Stimulated activated CD8-positive, alpha-beta memory T cell treated with anti-CD3 and anti-CD28 coated beads, Interleukin-4, amount 100 ng/mL, for 48 hours (primary cell): ENCODE data around the gene DPM1.

Experiments used
- DNase-seq: peaks from one replicate; pipeline ENCODE4 v3.0.0-alpha.2; 2020

The DPM1 gene

GRCh38 chr20:50929299-50930138 is 28.8 kb downstream of the DPM1 start:
- DNase-seq = peak; percentile 95

DNA sequence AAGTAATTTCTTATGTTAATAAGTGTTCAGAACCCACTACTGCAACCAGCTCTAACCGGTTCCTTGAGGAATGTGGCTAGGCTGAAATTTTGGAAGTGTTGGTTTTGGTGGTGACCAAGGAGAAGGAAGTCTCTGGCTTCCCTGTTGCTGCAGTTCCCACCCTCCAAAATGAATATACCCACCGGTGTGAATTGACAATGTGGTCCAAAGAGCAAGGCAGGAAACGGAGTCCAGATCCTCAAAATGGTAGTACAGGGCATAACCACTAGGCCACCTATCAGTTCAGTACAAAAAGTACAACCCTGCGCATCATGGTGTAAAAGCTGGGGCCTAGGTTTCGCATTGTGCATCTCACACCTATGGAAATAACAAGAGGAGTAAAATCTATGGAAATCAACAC is 29.9 kb downstream of the DPM1 start:
- no peak for DNase-seq

GRCh38 chr20:50926530-50926929 is 31.8 kb downstream of the DPM1 start:
- DNase-seq = no peak

DNA sequence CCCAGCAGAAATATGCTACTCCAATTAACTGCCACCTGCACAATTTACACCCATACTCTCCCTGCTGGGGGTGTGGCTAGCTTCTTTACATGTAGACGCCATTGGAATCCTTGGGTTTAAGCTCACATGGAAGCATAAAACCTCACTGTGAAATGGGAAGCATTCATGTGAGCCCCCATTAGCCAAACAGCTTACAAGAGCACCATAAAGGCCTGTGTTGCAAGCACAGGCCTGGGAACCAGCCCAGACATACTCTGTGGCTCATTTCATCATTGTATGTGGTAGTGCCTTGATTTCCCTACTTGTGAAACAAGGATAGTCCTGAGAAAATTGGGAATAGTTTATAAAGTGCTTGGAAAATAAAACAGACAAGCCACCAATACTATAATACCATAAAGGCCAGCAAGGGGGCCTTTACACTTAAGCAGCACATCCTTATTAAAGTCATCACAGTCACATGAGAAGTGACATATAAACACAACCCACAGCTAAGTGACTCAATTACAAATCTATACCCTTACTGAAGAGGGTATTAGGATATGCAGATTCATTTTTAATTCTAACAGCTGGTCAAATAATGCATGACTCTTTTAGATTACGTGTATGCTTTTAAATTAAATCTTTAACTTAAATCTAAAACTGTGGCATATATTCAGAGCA is 33.9 kb downstream of the DPM1 start:
- DNase-seq = no peak

GRCh38 chr20:50921803-50922501 is 36.4 kb downstream of the DPM1 start:
- no peak for DNase-seq

DNA sequence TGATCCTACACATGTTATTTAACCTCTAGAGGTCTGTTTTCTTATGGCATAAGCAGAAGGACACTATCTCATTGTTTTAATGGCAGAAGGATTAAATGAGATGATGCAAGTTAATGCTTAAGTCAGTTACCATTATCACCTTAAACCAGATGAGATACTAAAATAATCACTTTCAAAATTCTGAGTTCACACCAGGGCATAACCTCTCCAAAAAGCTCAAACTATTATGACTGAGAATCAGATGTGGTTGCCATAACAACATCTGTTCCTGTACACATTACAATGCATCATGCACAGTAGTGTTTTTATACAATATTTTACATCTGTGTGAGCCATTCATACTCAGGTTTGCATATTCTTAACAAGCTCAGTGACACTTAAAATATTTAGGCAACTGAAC is 37.3 kb downstream of the DPM1 start:
- DNase-seq = no peak

GRCh38 chr20:50919567-50919966 is 38.8 kb downstream of the DPM1 start:
- no peak for DNase-seq

- no peak for DNase-seq
Measured at GRCh38 chr20:50918403-50918802, 39.9 kb downstream of the DPM1 start.

- no peak for DNase-seq
Measured at GRCh38 chr20:50916934-50917333, 41.4 kb downstream of the DPM1 start.

- no peak for DNase-seq
Measured at GRCh38 chr20:50916257-50916656, 42.1 kb downstream of the DPM1 start.

DNA sequence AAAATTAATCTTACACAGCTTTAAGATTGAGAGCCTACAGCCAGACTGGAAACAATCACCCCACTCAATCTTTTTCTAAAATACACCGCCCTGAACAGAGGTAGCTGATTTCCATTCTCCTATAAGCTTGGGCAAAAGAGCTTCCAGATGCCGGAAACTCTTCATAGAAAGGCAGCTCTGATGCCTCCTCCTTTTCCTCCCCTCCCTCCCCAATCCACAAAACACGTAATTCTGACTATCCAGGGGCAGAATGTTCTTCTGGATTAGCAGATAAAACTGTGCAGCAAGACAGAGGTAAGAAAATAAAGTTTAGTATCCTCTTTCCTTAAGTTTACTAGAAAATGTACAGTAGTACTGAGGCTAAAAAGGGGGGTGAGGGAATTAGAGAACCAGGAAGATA is 42.9 kb downstream of the DPM1 start:
- DNase-seq = no peak

DNA sequence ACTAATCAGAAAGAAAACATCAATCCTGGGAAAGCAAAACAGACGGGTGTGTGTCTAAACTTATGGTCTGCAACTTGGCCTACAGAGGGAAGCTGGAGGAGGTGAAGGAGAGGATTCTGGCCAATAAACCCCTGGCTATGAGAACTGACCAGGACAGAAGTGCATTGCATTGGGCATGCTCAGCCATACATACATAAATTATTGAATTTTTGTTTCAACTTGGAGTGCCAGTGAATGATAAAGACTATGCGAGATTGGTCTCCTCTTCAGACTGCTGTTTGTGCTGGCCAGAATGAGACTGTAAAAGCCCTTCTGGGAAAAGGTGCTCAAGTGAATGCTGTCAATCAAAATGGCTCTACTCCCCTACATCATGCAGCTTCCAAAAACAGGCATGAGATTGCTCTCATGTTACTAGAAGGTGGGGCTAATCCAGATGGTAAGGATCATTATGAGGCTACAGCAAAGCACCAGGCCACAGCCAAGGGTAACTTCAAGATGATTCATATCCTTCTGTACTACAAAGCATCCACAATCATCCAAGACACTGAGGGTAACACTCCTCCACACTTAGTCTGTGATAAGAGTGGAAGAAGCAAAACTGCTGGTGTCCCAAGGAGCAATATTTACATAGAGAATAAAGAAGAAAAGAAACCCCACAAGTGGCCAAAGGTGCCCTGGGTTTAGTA is 44.5 kb downstream of the DPM1 start:
- no peak for DNase-seq

DNA sequence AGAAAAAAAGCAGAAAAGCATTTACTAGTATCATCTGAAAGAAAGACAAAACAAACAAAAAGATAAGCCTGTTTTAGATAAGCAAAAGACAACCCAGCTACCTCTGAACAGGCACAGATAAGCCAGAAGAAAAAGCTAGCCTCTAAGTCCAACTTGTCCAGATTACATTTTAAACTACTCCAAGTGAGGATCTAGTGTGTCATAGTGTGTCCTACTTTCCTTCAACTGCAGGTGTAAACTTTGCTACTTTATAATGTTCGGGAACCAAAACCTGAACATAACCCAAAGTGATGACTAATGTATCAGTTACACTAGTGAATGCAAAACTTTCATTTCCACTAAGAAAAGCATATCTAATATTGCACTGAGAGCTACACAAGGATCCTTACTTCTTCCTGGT is 46.6 kb downstream of the DPM1 start:
- DNase-seq = no peak

DNA sequence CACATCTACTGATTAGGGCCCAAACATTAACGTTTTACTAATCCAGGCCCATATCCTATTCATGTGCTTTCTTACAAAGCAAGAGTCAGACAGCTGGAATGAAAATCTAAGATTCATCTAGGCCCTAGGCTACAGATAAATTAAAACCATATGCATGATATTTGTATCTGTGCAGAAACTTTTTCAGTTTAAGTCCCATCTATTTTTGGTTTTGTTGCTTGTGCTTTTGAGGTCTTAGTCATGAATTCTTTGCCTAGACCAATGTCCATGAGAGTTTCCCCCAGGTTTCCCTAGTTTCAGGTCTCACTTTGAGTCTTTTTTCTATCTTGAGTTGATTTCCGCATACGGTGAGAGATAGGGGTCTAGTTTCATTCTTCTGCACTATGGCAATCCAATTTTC is 47.3 kb downstream of the DPM1 start:
- DNase-seq = no peak

DNA sequence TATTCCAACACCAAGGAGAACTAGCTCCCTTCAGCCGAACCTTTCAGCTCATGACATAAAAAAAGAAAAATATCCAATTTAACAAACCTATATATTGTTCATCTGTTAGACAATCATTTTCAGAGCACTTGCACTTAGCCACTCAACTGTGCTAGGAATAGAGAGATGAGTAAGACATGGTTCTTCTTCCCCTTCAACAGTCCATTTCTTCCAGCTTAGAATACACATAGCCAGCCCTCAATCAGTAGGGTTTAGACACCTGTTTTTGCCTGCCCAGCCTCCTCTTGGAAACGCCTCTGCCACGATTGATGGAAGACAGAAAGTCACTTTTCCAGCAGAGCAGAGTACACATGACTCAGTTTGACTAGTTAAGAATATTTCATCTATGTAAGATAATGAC is 48.9 kb downstream of the DPM1 start:
- DNase-seq = no peak

GRCh38 chr20:50904067-50904570 is 54.2 kb downstream of the DPM1 start:
- no peak for DNase-seq

GRCh38 chr20:50903353-50904051 is 54.8 kb downstream of the DPM1 start:
- no peak for DNase-seq

- no peak for DNase-seq
Measured at GRCh38 chr20:50901301-50901700, 57.0 kb downstream of the DPM1 start.

GRCh38 chr20:50900261-50900660 is 58.1 kb downstream of the DPM1 start:
- no peak for DNase-seq

DNA sequence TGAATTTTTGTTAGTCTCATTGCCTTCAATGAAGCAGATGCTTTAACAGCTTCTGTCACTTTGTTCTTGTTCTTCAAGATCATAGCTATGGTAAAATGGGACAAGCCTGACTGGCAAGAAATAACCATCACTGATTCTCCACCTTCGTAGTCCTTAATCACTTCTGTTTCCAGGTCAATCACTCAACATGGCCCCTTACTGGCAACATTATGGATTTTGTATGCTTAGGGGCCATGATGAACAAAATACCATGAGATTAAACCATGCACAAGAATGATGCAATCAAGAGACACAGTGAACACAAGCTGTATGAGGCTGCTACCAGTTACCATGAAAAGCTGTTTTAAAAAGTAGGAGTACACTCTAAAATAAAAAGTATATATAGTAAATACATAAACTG is 59.9 kb downstream of the DPM1 start:
- DNase-seq = no peak

DNA sequence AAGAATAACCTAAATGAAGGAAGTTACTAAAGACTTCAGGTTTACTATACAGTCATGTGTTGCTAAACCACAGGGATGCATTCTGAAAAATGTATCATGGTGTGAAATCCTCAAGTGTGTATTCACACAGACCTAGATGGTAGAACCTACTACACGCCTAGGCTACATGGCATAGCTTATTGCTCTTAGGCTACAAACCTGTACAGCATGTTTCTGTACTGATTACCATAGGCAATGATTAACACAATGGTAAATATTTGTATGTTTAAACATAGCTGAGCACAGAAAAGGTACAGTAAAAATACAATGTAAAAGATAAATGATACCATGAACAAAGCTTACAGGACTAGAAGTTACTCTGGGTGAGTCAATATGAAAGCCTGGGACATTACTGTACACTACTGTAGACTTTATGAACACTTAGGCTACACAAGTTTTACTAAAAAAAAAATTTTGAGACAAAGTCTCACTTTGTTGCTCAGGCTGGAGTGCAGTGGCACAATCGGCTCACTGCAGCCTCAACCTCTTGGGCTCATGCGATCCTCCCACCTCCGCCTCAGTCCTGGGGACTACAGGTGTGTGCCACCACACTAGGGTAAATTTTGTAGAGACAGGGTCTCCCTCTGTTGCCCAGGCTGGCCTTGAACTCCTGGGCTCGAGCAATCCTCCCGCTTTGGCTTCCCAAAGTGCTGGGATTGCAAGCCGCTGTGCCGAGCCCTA is 63.1 kb downstream of the DPM1 start:
- DNase-seq = no peak

GRCh38 chr20:50893620-50894019 is 64.7 kb downstream of the DPM1 start:
- no peak for DNase-seq
